AG10803 (cell line): ENCODE measurements around the gene FGF22.

Experiments used
- DNase-seq: peaks from one replicate; pipeline ENCODE4 v3.0.0; 2010; ENCODE audit warnings: low read depth
- H3K4me3 ChIP-seq: 2 replicates; pipeline ENCODE4 v1.5.1; 2011; ENCODE audit warnings: mild to moderate bottlenecking, low read length, control low read depth
- CTCF ChIP-seq: conservative IDR thresholded peaks from 2 replicates; pipeline ENCODE4 v1.5.1; 2011; ENCODE audit warnings: mild to moderate bottlenecking, low read length, control low read depth, inconsistent platforms

The FGF22 gene

GRCh38 chr19:633068-633785, 6.5 kb upstream of the FGF22 start, which contains the start of gene POLRMT:
Gene POLRMT (minus strand): TSS chr19:633537. CDS start chr19:633512, 25 bp downstream.
- peak within 1 kb of the TSS; percentile 89 for H3K4me3 ChIP-seq
- DNase-seq: peak; percentile 98
- no peak; the same call in none of the 2 replicates for TF ChIP-seq CTCF

GRCh38 chr19:633786-634639, 5.7 kb upstream of the FGF22 start:
- peak overlapping the region; percentile 87 for H3K4me3 ChIP-seq
- TF ChIP-seq CTCF: no peak
- DNase-seq: no peak

- H3K4me3 ChIP-seq: no peak overlapping the region
- DNase-seq: no peak
- TF ChIP-seq CTCF: no peak
These were observed 4.6 kb upstream of the FGF22 start for GRCh38 chr19:634975-635652.

- no peak for TF ChIP-seq CTCF
- H3K4me3 ChIP-seq: peak overlapping the region; percentile 62
These were observed 800 bp upstream of the FGF22 start for GRCh38 chr19:638906-639252.

GRCh38 chr19:640161-640558, 481 bp downstream of the FGF22 start:
- H3K4me3 ChIP-seq: no peak overlapping the region; the same call in 1 of the 2 replicates
- TF ChIP-seq CTCF: no peak
- DNase-seq: no peak

More at GRCh38 chr19:638906-639252, 800 bp upstream of the FGF22 start:
- DNase-seq: no peak

- no peak for DNase-seq
- no peak overlapping the region for H3K4me3 ChIP-seq
- TF ChIP-seq CTCF: no peak
These were observed 1.0 kb downstream of the FGF22 start for GRCh38 chr19:640606-641189.
